Measurements from ENCODE around the gene NECAB2.

NECAB2 gene

DNA sequence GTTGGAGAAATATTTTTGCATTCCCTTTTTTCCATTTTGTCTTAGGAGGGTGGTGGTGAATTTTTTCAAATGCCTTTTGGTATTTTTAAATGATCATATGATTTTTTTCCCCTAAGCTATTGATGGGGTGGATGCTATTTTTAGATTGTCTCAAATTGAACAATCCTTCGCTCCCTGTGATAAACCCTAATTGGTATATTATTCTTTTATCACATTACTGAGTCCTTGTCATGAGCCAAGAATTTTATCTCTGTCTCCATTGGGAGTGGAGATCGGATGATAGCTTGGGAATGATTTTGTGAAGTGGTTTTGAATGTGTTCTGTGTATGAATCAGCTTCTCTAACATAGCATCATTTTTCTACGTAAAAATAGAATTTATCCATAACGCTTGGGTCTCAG is 15.4 kb downstream of the NECAB2 start:
- no CpG with 5 or more reads among the region's 4 CpGs for WGBS (ENCODE audit: extremely low coverage, insufficient coverage, insufficient read length)
- H3K36me3 ChIP-seq (ENCODE audit: control insufficient read depth in 1 of 2, insufficient read depth in 2 of 2, low read length in 2 of 2): no peaks in the 10 kb centered on the region
- no peak overlapping the region for H2BK5ac ChIP-seq (ENCODE audit: low read depth, low read length, poor library complexity)

DNA sequence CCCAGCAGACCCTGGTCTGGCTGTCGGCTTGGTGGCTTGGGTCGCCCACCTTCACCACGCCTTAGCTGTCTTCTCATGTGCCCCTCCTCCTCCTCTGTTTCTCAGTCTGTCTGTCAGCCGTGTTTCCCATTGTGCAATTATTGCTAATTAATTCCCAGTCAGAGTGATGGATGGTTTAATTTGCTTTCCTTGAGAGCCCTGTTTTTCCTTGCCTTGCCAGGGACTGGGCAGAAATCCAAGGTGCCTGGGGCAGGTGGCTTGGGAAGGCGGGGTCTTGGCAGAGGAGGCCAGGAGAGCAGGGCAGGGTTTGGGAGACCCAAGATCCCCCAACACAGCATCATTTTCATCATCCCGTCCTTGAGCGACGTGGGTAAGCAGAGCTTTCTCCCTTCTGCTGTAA is 21.3 kb downstream of the NECAB2 start:
- no peak overlapping the region for H3K18ac ChIP-seq (ENCODE audit: low read length)

More for the DNA sequence above, 15.4 kb downstream of the NECAB2 start:
- Histone ChIP-seq H2AK5ac (ENCODE audit: low read length) (no peak overlapping the region), H3K18ac (ENCODE audit: low read length) (no peak overlapping the region), H3K4ac (ENCODE audit: low read depth, low read length) (no peak overlapping the region), H4K91ac (ENCODE audit: low read depth, low read length) (no peak overlapping the region), H3K9ac (ENCODE audit: low read length) (no peak overlapping the region), H3K27ac (ENCODE audit: low read depth, low read length) (no peak overlapping the region), H3K14ac (ENCODE audit: low read length) (no peak overlapping the region), H2BK120ac (ENCODE audit: insufficient read depth, low read length, poor library complexity) (no peak overlapping the region), H3K79me1 (ENCODE audit: low read length) (no peaks in the 10 kb centered on the region), H3K9me3 (ENCODE audit: insufficient read depth, low read depth, low read length) (peaks cover 10% of the 10 kb centered on the region), H3K4me3 (ENCODE audit: low read depth, low read length) (no peak overlapping the region), H3K23ac (ENCODE audit: low read length) (no peak overlapping the region), H2BK12ac (ENCODE audit: low read length) (no peak overlapping the region), H3K27me3 (ENCODE audit: insufficient read depth, low read length) (no peaks in the 10 kb centered on the region), H4K8ac (ENCODE audit: low read depth, low read length) (no peak overlapping the region), H4K12ac (ENCODE audit: low read depth, low read length) (no peak overlapping the region), H3K79me2 (ENCODE audit: control insufficient read depth, insufficient read depth, low read length, poor library complexity) (no peaks in the 10 kb centered on the region), H3K4me2 (ENCODE audit: low read length) (no peak overlapping the region), H2AFZ (ENCODE audit: insufficient read depth, low read length, poor library complexity) (no peak overlapping the region), H3K4me1 (ENCODE audit: control insufficient read depth in 1 of 2, insufficient read depth in 2 of 2, low read length in 2 of 2) (no peaks in the 10 kb centered on the region)
- peak; percentile 20 to 62 for DNase-seq

DNA sequence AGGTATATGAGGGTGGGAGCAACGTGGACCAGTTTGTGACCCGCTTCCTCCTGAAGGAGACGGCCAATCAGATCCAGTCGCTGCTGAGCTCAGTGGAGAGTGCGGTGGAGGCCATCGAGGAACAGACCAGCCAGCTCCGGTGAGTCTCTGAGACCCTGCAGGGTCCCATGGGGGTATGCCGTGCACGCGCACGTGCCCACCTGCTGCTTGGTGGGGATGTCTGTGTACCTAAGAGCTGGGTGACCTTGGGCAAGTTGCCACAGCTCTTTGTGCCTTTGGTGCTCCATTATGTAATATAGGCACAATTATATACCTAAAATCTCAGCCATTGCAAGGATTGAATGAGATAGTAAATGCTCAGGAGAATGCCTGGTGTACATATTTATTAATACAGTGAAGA is 22.4 kb downstream of the NECAB2 start:
- Histone ChIP-seq H3K18ac (ENCODE audit: low read length) (no peak overlapping the region), H3K27ac (ENCODE audit: low read depth, low read length) (no peak overlapping the region), H3K14ac (ENCODE audit: low read length) (no peak overlapping the region), H2BK12ac (ENCODE audit: low read length) (no peak overlapping the region), H2BK5ac (ENCODE audit: low read depth, low read length, poor library complexity) (no peak overlapping the region), H2AFZ (ENCODE audit: insufficient read depth, low read length, poor library complexity) (no peak overlapping the region), H3K4me2 (ENCODE audit: low read length) (no peak overlapping the region), H4K12ac (ENCODE audit: low read depth, low read length) (no peak overlapping the region), H3K4me3 (ENCODE audit: low read depth, low read length) (no peak overlapping the region), H3K23ac (ENCODE audit: low read length) (no peak overlapping the region), H2AK5ac (ENCODE audit: low read length) (no peak overlapping the region), H4K8ac (ENCODE audit: low read depth, low read length) (no peak overlapping the region), H3K4me1 (ENCODE audit: control insufficient read depth in 1 of 2, insufficient read depth in 2 of 2, low read length in 2 of 2) (no peaks in the 10 kb centered on the region), H3K36me3 (ENCODE audit: control insufficient read depth in 1 of 2, insufficient read depth in 2 of 2, low read length in 2 of 2) (no peaks in the 10 kb centered on the region), H3K79me2 (ENCODE audit: control insufficient read depth, insufficient read depth, low read length, poor library complexity) (no peaks in the 10 kb centered on the region), H3K9me3 (ENCODE audit: insufficient read depth, low read depth, low read length) (peaks cover 2% of the 10 kb centered on the region), H3K79me1 (ENCODE audit: low read length) (no peaks in the 10 kb centered on the region), H3K9ac (ENCODE audit: low read length) (no peak overlapping the region), H2BK120ac (ENCODE audit: insufficient read depth, low read length, poor library complexity) (no peak overlapping the region), H3K27me3 (ENCODE audit: insufficient read depth, low read length) (no peaks in the 10 kb centered on the region), H4K91ac (ENCODE audit: low read depth, low read length) (no peak overlapping the region), H3K4ac (ENCODE audit: low read depth, low read length) (no peak overlapping the region)
- no CpG with 5 or more reads among the region's 11 CpGs for WGBS (ENCODE audit: extremely low coverage, insufficient coverage, insufficient read length)
- no peak for DNase-seq

More for the DNA sequence above, 21.3 kb downstream of the NECAB2 start:
- Histone ChIP-seq H3K4me1 (ENCODE audit: control insufficient read depth in 1 of 2, insufficient read depth in 2 of 2, low read length in 2 of 2) (no peaks in the 10 kb centered on the region), H3K23ac (ENCODE audit: low read length) (no peak overlapping the region), H2BK120ac (ENCODE audit: insufficient read depth, low read length, poor library complexity) (no peak overlapping the region), H2BK5ac (ENCODE audit: low read depth, low read length, poor library complexity) (no peak overlapping the region), H3K9me3 (ENCODE audit: insufficient read depth, low read depth, low read length) (peaks cover 2% of the 10 kb centered on the region), H3K9ac (ENCODE audit: low read length) (no peak overlapping the region), H3K4ac (ENCODE audit: low read depth, low read length) (no peak overlapping the region), H2AK5ac (ENCODE audit: low read length) (no peak overlapping the region), H3K27me3 (ENCODE audit: insufficient read depth, low read length) (no peaks in the 10 kb centered on the region), H3K36me3 (ENCODE audit: control insufficient read depth in 1 of 2, insufficient read depth in 2 of 2, low read length in 2 of 2) (no peaks in the 10 kb centered on the region), H3K14ac (ENCODE audit: low read length) (no peak overlapping the region), H3K79me2 (ENCODE audit: control insufficient read depth, insufficient read depth, low read length, poor library complexity) (no peaks in the 10 kb centered on the region), H2BK12ac (ENCODE audit: low read length) (no peak overlapping the region), H3K79me1 (ENCODE audit: low read length) (no peaks in the 10 kb centered on the region), H3K4me3 (ENCODE audit: low read depth, low read length) (no peak overlapping the region), H4K8ac (ENCODE audit: low read depth, low read length) (no peak overlapping the region), H3K27ac (ENCODE audit: low read depth, low read length) (no peak overlapping the region), H4K12ac (ENCODE audit: low read depth, low read length) (no peak overlapping the region), H2AFZ (ENCODE audit: insufficient read depth, low read length, poor library complexity) (no peak overlapping the region), H3K4me2 (ENCODE audit: low read length) (no peak overlapping the region), H4K91ac (ENCODE audit: low read depth, low read length) (no peak overlapping the region)
- no CpG with 5 or more reads among the region's 8 CpGs for WGBS (ENCODE audit: extremely low coverage, insufficient coverage, insufficient read length)
- DNase-seq: no peak

DNA sequence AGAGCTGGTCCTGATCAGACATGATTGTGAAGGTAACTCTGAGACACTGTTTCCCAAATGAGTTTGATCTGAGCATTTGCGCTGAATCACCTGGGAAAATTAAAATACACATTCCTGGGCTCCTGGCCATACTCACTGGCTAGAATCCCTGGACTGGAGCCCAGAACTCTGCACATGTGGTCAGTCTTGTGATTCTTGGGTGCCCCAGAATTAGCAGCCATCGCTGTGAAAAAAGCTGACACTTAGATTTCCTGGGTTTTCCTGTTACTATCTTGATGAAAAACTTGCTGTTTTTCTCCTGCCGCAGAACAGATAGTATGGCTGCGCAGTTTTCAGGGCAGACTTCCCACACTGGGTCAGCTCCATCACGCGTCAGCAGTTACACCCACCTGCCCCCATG is 24.6 kb downstream of the NECAB2 start:
- no peak overlapping the region for H2BK12ac ChIP-seq (ENCODE audit: low read length)
- H3K27ac ChIP-seq (ENCODE audit: low read depth, low read length): no peak overlapping the region
- no peak overlapping the region for H4K91ac ChIP-seq (ENCODE audit: low read depth, low read length)
- H3K9me3 ChIP-seq (ENCODE audit: insufficient read depth, low read depth, low read length): peaks cover 4% of the 10 kb centered on the region
- H2BK120ac ChIP-seq (ENCODE audit: insufficient read depth, low read length, poor library complexity): no peak overlapping the region
- H3K14ac ChIP-seq (ENCODE audit: low read length): no peak overlapping the region
- H3K4ac ChIP-seq (ENCODE audit: low read depth, low read length): no peak overlapping the region
- H2BK5ac ChIP-seq (ENCODE audit: low read depth, low read length, poor library complexity): no peak overlapping the region
- H3K79me2 ChIP-seq (ENCODE audit: control insufficient read depth, insufficient read depth, low read length, poor library complexity): no peaks in the 10 kb centered on the region
- H3K18ac ChIP-seq (ENCODE audit: low read length): no peak overlapping the region
- H3K36me3 ChIP-seq (ENCODE audit: control insufficient read depth in 1 of 2, insufficient read depth in 2 of 2, low read length in 2 of 2): no peaks in the 10 kb centered on the region
- no peak overlapping the region for H2AK5ac ChIP-seq (ENCODE audit: low read length)
- H3K4me2 ChIP-seq (ENCODE audit: low read length): no peak overlapping the region
- no peaks in the 10 kb centered on the region for H3K4me1 ChIP-seq (ENCODE audit: control insufficient read depth in 1 of 2, insufficient read depth in 2 of 2, low read length in 2 of 2)
- H3K27me3 ChIP-seq (ENCODE audit: insufficient read depth, low read length): no peaks in the 10 kb centered on the region
- no peaks in the 10 kb centered on the region for H3K79me1 ChIP-seq (ENCODE audit: low read length)
- WGBS (ENCODE audit: extremely low coverage, insufficient coverage, insufficient read length): no CpG with 5 or more reads among the region's 6 CpGs
- no peak overlapping the region for H4K8ac ChIP-seq (ENCODE audit: low read depth, low read length)
- H2AFZ ChIP-seq (ENCODE audit: insufficient read depth, low read length, poor library complexity): no peak overlapping the region
- no peak overlapping the region for H3K4me3 ChIP-seq (ENCODE audit: low read depth, low read length)
- no peak overlapping the region for H3K23ac ChIP-seq (ENCODE audit: low read length)
- H3K9ac ChIP-seq (ENCODE audit: low read length): no peak overlapping the region
- DNase-seq: no peak
- no peak overlapping the region for H4K12ac ChIP-seq (ENCODE audit: low read depth, low read length)

Measured in trophoblast cell (in vitro differentiated cells and primary cell).